Activated naive CD4-positive, alpha-beta T cell treated with anti-CD3 and anti-CD28 coated beads, Interleukin-2, amount 50 U/mL, for 24 hours (primary cell): ENCODE data around the gene TMEM258.
A peak's percentile ranks its signal among the peaks of the same experiment; 100 is the strongest.

Source experiments
- H3K27ac Mint-ChIP-seq: one replicate; pipeline ENCODE4 v1.8.0; 2021; ENCODE audit warnings: mild to moderate bottlenecking, mixed read lengths
- H3K27me3 Mint-ChIP-seq: one replicate; pipeline ENCODE4 v1.8.0; 2021; ENCODE audit warnings: mixed read lengths
- H3K36me3 Mint-ChIP-seq: one replicate; pipeline ENCODE4 v1.8.0; 2021; ENCODE audit warnings: mixed read lengths
- H3K4me1 Mint-ChIP-seq: one replicate; pipeline ENCODE4 v1.8.0; 2021; ENCODE audit warnings: mixed read lengths
- H3K4me3 Mint-ChIP-seq: one replicate; pipeline ENCODE4 v1.8.0; 2021; ENCODE audit warnings: mild to moderate bottlenecking, mixed read lengths
- H3K9me3 Mint-ChIP-seq: one replicate; pipeline ENCODE4 v1.8.0; 2021; ENCODE audit warnings: mixed read lengths

TMEM258 gene

DNA sequence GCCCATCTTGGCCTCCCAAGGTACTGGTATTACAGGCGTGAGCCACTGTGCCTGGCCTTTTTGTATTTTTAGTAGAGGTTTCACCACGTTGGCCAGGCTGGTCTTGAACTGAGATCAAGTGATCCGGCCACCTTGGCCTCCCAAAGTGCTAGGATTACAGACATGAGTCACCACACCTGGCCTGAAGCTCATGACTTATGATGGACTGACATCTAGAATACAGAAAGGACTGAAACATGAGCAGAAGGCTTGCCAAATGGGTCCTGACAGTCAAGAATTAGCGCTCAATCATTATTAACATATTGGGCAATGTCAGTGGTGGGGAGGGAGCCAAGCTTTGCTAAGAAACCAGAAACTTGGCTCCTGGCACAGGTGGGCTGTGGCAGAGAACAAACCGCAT, 19.4 kb upstream of the TMEM258 start:
- Mint-ChIP-seq H3K27ac (no peak overlapping the region), H3K4me3 (no peak overlapping the region), H3K4me1 (peaks cover 16% of the 10 kb centered on the region), H3K9me3 (no peaks in the 10 kb centered on the region), H3K36me3 (no peaks in the 10 kb centered on the region), H3K27me3 (peaks cover 15% of the 10 kb centered on the region)

DNA sequence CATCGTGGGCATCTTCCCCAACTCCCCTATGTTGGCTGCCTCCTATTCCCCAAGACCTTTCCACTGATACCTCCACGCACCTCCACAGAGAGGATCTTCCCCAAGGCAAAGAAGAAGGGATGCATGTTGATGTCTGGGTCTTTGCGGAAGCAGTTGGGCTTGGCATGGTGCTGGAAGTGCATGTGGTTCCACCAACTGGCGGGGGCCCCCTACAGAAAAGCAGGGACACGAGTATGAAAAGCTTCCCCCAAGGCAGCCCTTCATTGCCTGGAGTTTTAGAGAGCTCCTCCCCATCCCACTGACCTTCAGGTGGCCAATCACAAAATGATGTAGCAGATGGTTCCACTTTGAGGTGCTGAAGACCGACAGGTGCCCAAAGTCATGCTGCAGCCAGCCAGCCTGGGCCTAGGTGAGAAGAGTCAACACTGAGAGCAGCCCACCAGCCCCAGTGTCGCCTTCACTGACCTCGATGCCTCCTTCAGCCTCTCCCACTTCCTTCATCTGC, 18.3 kb upstream of the TMEM258 start:
- Mint-ChIP-seq H3K9me3 (no peaks in the 10 kb centered on the region), H3K4me3 (no peak overlapping the region), H3K36me3 (no peaks in the 10 kb centered on the region), H3K27me3 (peaks cover 12% of the 10 kb centered on the region), H3K4me1 (peaks cover 10% of the 10 kb centered on the region), H3K27ac (no peak overlapping the region)

DNA sequence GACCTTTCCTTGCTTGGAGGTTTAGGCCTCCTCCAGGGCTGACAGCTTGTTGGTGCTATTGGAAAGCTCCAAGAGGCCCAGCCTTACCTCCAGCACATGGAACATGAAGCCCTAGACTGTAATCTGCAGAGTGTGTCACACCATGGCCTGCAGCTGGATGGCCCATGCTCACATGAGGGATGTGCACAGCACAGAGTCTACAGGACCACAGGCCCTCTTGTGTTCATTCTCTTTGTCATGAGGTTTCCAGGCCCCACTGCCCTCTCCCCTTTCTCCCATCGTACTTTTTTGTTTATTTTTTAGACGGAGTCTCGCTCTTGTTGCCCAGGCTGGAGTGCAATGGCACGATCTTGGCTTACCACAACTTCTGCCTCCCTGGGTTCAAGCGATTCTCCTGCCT, 14.4 kb upstream of the TMEM258 start:
- Mint-ChIP-seq H3K36me3 (peaks cover 4% of the 10 kb centered on the region), H3K27me3 (no peaks in the 10 kb centered on the region), H3K9me3 (no peaks in the 10 kb centered on the region), H3K4me1 (no peaks in the 10 kb centered on the region), H3K4me3 (no peak overlapping the region), H3K27ac (no peak overlapping the region)

DNA sequence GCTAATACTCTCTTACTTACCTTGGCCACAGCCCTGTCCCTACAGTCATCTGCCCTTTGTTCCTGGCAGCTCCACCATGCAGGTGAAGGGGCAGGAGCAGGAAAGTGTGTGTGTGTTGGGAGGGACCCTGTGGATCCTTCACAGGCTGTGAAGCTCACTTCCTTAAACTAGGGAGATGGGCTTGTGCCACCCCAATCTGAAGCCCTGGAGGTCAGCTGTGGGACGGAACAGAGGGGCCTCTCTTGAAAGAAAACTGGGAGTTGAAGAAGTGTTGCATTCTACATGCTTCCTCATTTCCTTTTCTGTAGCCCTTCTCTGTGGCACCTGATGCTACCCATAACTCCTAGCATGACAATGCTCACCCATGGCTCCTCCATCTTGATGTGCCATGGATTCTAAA, 12.7 kb upstream of the TMEM258 start:
- no peaks in the 10 kb centered on the region for H3K9me3 Mint-ChIP-seq
- H3K4me1 Mint-ChIP-seq: no peaks in the 10 kb centered on the region
- peaks cover 4% of the 10 kb centered on the region for H3K36me3 Mint-ChIP-seq
- no peak overlapping the region for H3K27ac Mint-ChIP-seq
- no peaks in the 10 kb centered on the region for H3K27me3 Mint-ChIP-seq
- H3K4me3 Mint-ChIP-seq: no peak overlapping the region

DNA sequence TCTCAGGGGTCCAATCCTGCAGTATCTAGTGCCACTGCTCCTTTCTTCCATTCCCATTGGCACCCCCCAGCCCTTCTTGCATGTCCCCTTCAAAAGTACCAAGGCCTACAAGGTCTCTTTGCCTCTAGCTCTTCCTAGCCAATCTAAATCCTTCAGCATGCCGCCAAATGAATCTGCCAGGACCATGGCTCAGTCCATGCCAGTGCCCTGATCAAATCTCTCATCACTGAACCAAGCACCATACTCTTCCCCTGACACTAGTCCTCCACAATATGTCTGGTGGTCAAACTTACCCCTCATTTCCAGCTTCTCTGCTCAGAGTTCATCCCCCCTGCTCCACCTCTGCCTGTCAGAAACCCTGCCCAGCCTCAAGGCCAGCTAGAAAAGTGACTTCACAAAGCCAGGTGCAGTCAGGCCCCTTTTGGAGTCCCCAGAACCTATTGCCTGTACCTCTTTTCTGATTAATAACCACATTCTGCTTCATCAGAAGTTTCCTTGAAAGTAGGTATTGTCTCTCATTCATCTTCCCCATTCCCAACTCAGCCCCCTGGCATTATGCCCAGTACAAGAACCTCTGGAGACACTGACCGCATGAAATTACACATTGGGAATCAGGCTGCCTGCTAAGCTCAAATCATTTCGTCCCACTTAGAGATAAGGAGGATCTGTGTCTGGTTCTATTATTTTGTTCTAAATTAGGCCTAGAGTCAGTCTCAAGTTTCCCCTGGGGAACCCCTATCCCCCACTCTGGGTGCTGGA, 11.7 kb upstream of the TMEM258 start:
- no peaks in the 10 kb centered on the region for H3K9me3 Mint-ChIP-seq
- no peak overlapping the region for H3K27ac Mint-ChIP-seq
- H3K36me3 Mint-ChIP-seq: peaks cover 5% of the 10 kb centered on the region

DNA sequence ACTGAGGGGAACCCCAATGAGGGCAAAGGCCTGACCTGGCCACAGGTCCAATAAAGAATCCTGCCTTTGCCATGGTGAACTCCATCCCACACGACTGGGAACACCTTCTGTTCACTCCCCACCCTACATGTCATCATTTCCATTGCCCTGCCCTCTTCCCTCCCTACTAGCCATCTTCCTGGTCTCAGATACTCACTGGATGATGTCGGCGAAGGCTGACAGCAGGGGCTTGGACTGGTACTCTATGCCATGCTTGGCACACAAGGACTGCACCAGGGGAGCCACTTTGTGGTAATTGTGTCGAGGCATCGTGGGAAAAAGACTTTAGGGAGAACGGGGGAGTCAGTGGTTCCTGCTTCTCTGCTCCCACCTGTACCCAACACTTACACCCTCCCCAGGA, 10.2 kb upstream of the TMEM258 start:
- Mint-ChIP-seq H3K27ac (no peak overlapping the region), H3K27me3 (no peaks in the 10 kb centered on the region), H3K9me3 (no peaks in the 10 kb centered on the region), H3K4me3 (no peak overlapping the region), H3K4me1 (no peaks in the 10 kb centered on the region), H3K36me3 (peaks cover 5% of the 10 kb centered on the region)

More for the DNA sequence above, 11.7 kb upstream of the TMEM258 start:
- Mint-ChIP-seq H3K27me3 (no peaks in the 10 kb centered on the region), H3K4me1 (no peaks in the 10 kb centered on the region), H3K4me3 (no peak overlapping the region)

DNA sequence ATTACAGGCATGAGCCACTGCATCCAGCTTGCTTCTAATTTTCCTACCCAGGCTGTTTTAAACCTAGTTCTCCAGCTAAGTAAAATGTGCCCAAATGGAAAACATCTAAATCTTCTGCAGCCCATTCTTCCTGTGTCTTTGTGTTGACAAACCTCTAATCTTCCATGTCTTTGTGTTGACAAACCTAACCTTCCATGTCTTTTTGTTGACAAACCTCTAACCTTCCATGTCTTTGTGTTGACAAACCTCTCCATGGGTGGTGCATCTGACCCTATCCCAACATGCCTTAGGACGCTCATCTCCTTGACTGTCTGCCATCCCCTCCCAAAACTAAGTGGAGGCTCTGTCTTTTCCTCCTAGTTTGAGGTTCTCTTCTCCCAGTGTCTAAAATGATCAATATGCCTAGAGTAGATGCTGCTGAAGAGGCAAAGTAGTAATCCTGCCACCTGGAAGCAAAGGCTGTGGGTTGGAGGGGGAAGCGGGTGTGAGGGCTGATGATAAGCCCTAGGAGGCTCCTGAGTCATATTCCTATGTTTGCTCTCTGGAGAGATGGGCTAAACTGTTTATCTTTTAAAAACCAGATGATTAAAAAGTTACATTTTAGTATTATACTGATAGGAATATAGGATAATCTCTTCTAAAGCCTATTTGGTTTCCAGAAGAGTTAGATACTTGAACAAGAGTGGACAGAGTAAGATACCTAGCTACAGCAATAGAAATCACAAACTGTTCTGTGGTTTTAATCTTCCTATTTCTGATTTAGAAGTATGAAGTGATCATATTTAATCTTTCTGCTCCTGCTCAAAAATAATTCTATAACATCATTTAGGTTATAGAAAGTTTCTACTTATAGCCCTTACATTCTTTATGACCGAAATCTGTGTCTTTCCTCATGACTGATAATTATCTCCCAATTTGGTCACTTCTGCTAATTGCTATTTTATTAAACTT, 8.2 kb upstream of the TMEM258 start:
- H3K27ac Mint-ChIP-seq: no peak overlapping the region

DNA sequence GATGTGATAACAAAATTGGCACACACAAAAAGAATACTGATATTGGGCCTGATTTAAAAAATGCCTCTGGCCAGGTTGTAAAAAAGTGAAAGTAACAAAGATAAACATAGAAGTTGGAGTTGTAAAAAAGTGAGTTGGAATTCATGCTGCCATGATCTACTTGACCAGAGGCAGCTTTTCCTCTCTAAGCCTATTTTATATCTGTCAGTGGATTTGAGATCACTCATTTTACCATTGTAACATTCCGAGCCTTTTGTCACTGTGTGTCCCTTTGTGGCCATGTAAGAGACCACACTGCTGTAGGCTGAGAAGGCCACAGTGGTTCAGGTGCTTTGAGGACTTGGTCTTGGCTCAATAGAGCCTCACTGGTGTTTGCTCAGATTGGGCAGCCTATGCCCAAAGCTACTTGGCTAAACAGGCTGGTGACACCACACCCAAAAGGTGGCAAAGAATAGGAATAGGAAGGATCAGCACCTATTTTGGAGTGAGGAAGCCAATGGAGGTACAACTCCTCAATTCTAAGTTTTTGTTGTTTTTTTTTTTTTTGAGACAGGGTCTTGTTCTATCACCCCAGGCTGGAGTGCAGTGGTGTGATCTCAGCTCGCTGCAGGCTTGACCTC, 7.4 kb upstream of the TMEM258 start:
- Mint-ChIP-seq H3K27ac (no peak overlapping the region), H3K4me3 (no peak overlapping the region), H3K36me3 (peaks cover 4% of the 10 kb centered on the region), H3K9me3 (no peaks in the 10 kb centered on the region), H3K4me1 (peaks cover 6% of the 10 kb centered on the region), H3K27me3 (no peaks in the 10 kb centered on the region)

More for the DNA sequence above, 8.2 kb upstream of the TMEM258 start:
- Mint-ChIP-seq H3K27me3 (no peaks in the 10 kb centered on the region), H3K36me3 (peaks cover 5% of the 10 kb centered on the region), H3K4me1 (peaks cover 6% of the 10 kb centered on the region), H3K4me3 (no peak overlapping the region), H3K9me3 (no peaks in the 10 kb centered on the region)

DNA sequence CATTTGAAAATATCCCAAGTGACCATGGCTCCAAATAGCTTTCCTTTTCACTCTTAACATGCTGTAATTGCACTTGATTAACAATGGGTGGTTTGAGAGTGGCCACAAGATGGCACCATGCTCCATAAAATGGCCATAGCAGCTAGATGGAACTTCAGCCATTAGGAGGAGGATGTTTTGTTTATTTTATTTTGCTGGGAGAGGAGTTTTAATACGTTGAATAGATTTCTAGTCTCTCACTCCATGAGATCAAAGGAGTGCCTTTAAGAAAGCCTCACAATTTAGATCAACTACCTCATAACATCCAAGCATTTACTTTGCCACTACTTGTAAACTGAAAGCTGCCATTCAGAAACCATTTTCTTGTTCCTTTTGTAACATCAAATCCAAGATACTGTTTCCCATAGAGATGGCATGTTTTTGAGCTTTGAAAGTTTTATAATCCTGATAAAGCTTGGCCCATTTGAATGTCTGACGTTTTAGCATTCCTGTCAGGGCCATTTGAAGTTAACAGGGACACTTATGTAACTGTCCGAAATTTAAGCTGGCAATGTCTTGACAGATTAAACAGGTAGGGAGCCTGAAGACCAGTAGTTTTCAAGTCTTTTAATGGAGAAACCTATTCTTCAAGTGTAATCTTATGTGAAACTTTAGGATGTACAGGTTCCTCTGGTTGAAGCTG, 5.0 kb upstream of the TMEM258 start:
- H3K9me3 Mint-ChIP-seq: no peaks in the 10 kb centered on the region
- H3K27me3 Mint-ChIP-seq: no peaks in the 10 kb centered on the region
- peaks cover 14% of the 10 kb centered on the region for H3K4me1 Mint-ChIP-seq
- no peak overlapping the region for H3K4me3 Mint-ChIP-seq
- H3K36me3 Mint-ChIP-seq: peaks cover 1% of the 10 kb centered on the region
- no peak overlapping the region for H3K27ac Mint-ChIP-seq

DNA sequence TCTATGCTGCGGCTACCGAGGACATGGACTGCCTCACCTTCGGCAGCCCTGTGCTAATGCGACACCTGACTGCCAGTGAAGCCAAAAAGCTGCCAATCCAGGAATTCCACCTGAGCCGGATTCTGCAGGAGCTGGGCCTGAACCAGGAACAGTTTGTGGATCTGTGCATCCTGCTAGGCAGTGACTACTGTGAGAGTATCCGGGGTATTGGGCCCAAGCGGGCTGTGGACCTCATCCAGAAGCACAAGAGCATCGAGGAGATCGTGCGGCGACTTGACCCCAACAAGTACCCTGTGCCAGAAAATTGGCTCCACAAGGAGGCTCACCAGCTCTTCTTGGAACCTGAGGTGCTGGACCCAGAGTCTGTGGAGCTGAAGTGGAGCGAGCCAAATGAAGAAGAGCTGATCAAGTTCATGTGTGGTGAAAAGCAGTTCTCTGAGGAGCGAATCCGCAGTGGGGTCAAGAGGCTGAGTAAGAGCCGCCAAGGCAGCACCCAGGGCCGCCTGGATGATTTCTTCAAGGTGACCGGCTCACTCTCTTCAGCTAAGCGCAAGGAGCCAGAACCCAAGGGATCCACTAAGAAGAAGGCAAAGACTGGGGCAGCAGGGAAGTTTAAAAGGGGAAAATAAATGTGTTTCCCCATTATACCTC, 3.6 kb upstream of the TMEM258 start:
- H3K27ac Mint-ChIP-seq: no peak overlapping the region
- H3K4me3 Mint-ChIP-seq: no peak overlapping the region
- peaks cover 22% of the 10 kb centered on the region for H3K4me1 Mint-ChIP-seq
- no peaks in the 10 kb centered on the region for H3K27me3 Mint-ChIP-seq
- H3K36me3 Mint-ChIP-seq: peaks cover 1% of the 10 kb centered on the region
- H3K9me3 Mint-ChIP-seq: no peaks in the 10 kb centered on the region

DNA sequence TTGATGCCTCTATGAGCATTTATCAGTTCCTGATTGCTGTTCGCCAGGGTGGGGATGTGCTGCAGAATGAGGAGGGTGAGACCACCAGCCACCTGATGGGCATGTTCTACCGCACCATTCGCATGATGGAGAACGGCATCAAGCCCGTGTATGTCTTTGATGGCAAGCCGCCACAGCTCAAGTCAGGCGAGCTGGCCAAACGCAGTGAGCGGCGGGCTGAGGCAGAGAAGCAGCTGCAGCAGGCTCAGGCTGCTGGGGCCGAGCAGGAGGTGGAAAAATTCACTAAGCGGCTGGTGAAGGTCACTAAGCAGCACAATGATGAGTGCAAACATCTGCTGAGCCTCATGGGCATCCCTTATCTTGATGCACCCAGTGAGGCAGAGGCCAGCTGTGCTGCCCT, 3.1 kb upstream of the TMEM258 start:
- H3K4me3 Mint-ChIP-seq: no peak overlapping the region
- no peak overlapping the region for H3K27ac Mint-ChIP-seq
- H3K36me3 Mint-ChIP-seq: peaks cover 1% of the 10 kb centered on the region
- no peaks in the 10 kb centered on the region for H3K9me3 Mint-ChIP-seq
- H3K27me3 Mint-ChIP-seq: no peaks in the 10 kb centered on the region
- peaks cover 22% of the 10 kb centered on the region for H3K4me1 Mint-ChIP-seq

DNA sequence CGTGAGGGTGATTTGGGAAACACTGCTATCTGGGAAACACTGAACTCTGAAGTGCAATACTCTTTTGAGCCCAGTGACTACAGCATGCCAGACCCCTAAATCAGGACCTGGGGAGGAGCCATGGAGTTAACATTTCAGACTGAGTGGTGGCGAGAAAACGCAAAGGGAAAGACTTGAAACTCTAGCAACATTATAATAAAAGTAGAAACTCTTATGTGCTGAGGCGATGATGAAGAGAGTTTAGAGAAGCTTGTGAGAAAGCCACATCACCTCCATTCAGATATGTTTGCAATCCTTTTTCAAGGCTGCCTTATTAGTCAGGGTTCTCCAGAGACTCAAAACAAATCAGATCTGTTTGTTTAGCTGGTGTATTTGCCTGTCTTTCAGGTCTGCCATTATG, 2.2 kb upstream of the TMEM258 start:
- peaks cover 4% of the 10 kb centered on the region for H3K36me3 Mint-ChIP-seq

DNA sequence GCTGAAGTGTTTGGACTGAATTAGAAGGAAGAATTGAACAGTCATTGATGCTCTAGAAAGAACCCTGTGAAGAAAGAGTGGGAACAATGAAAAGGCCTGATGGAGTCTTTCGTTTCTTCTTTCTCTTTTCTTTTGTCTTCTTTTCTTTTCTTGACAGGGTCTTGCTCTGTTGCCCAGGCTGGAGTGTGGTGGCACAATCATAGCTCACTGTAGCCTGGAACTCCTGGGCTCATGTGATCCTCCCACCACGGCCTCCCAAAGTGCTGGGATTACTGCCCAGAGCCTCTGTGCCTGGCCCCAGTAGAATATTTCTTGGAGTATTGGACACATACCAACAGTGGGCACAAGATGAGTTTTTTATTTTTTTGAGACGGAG, 1.4 kb upstream of the TMEM258 start:
- H3K36me3 Mint-ChIP-seq: peaks cover 3% of the 10 kb centered on the region

More for the DNA sequence above, 2.2 kb upstream of the TMEM258 start:
- no peak overlapping the region for H3K27ac Mint-ChIP-seq
- H3K4me3 Mint-ChIP-seq: no peak overlapping the region
- H3K27me3 Mint-ChIP-seq: no peaks in the 10 kb centered on the region
- H3K9me3 Mint-ChIP-seq: no peaks in the 10 kb centered on the region
- peaks cover 29% of the 10 kb centered on the region for H3K4me1 Mint-ChIP-seq

DNA sequence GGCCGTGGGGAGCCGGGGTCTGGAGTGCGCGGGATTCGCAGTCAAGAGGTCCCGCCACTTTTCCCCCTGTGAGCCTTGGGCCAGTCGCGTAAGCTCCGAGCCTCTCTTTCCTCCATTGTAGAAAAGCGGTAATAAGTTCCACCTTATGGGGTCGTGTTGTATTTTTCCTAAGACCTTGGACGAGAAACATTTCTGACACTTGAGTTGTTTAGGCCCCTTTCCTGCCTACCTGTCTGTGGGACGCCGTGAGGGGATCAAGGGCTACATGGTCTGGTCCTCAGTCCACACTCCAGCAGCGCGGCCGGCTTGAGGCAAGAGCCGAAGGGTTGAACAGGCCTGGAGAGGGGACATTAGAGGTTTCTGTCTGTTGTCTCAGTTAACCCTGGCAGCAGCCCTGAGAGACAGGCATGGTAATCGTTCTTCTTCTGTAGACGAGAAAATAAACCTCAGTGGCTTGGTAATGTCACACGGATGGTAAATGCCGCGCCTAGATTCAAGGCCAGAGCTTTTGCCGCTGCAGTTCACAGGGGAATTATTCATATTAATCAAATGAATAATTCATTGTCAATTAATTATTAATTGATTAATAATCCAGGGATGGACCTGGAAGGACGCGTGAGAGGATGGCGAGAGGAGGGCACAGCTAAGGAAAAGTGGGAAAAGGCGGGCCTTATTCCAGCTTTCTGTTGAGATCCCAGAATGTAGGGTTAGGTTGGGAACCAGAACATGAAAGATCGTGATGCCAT, 857 bp upstream of the TMEM258 start:
- H3K27ac Mint-ChIP-seq: peak overlapping the region; percentile 99
- H3K27me3 Mint-ChIP-seq: no peaks in the 10 kb centered on the region
- peak overlapping the region; percentile 93 for H3K4me3 Mint-ChIP-seq
- H3K9me3 Mint-ChIP-seq: no peaks in the 10 kb centered on the region
- H3K4me1 Mint-ChIP-seq: peaks cover 32% of the 10 kb centered on the region
- H3K36me3 Mint-ChIP-seq: peaks cover 5% of the 10 kb centered on the region

More for the DNA sequence above, 1.4 kb upstream of the TMEM258 start:
- Mint-ChIP-seq H3K27me3 (no peaks in the 10 kb centered on the region), H3K4me1 (peaks cover 32% of the 10 kb centered on the region), H3K4me3 (peak overlapping the region; percentile 93), H3K27ac (peak overlapping the region; percentile 65), H3K9me3 (no peaks in the 10 kb centered on the region)
